ENCODE data around the gene OPA1.

DNA sequence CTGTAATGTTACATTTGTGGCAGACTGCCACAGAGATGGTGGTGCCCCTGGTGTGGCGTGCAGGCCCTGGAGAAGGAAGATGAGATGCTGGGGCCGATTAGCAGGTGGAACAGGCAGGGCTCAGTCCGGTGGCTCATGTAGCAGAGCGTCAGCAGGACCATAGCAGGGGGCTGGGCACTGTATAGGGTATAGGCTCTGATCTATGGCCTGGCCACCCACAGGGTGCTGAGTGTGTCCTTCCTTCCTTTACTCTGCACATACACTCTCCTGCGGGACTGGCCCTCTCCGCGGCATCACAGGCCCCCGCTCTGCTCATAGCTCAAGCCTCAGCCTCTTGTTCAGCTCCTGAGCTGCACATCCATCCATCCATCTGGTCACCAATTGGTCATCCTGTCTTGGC lies 143.6 kb downstream of the OPA1 start:
- TF ChIP-seq CTCF (IDR thresholded peaks at IDR 0.05) (no peak), POLR2A (IDR thresholded peaks at IDR 0.05) (no peak), EP300 (IDR thresholded peaks at IDR 0.05) (no peak)
